ENCODE results near the gene KCNK10.
"Not testable (repeated sequence)": the region's sequence is repeated elsewhere in the genome, so short reads cannot be mapped to it uniquely, and the experiment has no call there.

KCNK10 gene

DNA sequence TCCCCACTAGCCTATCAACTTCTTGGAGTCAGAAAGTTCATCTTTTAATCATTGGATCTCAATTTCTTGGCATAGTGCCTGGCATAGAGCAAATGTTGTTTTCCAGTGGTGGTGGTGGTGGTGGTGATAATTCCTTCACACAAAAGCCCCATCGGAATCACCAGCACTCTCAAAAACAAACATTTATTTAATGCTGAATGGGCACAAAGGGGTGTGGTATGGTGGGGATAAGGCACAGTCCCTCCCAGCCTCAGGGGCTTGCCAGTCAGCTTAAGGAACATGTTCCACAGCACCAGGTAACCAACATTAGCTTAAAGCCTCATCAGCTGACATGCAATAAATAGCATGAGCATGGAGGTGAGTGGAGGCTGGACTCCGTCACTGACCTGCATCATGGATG lies 56.6 kb downstream of the KCNK10 start:
- H2AFZ ChIP-seq (ENCODE audit: low read depth, low read length): no peak overlapping the region
- H3K4me3 ChIP-seq (ENCODE audit: low read depth in 1 of 2, low read length in 2 of 2): no peak overlapping the region
- ATAC-seq (ENCODE audit: insufficient read depth, low read depth): no peak
- H4K20me1 ChIP-seq (ENCODE audit: insufficient read depth, low read length): no peaks in the 10 kb centered on the region
- no peak overlapping the region for H3K9ac ChIP-seq (ENCODE audit: low read depth, low read length)
- H3K9me3 ChIP-seq (ENCODE audit: insufficient read depth, low read length, severe bottlenecking): no peaks in the 10 kb centered on the region
- H3K27ac ChIP-seq (ENCODE audit: low read length): no peak overlapping the region
- no peak overlapping the region for H3K4me2 ChIP-seq (ENCODE audit: insufficient read depth, low read length)
- H3K36me3 ChIP-seq (ENCODE audit: insufficient read depth, low read length): no peaks in the 10 kb centered on the region
- peaks cover 4% of the 10 kb centered on the region for H3K27me3 ChIP-seq (ENCODE audit: insufficient read depth, low read length, poor library complexity)
- no peak for DNase-seq
- H3K4me1 ChIP-seq (ENCODE audit: insufficient read depth, low read length): no peaks in the 10 kb centered on the region
- H3K79me2 ChIP-seq (ENCODE audit: insufficient read depth, low read length): no peaks in the 10 kb centered on the region
- no peak for TF ChIP-seq EZH2 (IDR thresholded peaks at IDR 0.05; ENCODE audit: borderline replicate concordance, low read depth, low read length, severe bottlenecking)
- TF ChIP-seq, protein P1, sequence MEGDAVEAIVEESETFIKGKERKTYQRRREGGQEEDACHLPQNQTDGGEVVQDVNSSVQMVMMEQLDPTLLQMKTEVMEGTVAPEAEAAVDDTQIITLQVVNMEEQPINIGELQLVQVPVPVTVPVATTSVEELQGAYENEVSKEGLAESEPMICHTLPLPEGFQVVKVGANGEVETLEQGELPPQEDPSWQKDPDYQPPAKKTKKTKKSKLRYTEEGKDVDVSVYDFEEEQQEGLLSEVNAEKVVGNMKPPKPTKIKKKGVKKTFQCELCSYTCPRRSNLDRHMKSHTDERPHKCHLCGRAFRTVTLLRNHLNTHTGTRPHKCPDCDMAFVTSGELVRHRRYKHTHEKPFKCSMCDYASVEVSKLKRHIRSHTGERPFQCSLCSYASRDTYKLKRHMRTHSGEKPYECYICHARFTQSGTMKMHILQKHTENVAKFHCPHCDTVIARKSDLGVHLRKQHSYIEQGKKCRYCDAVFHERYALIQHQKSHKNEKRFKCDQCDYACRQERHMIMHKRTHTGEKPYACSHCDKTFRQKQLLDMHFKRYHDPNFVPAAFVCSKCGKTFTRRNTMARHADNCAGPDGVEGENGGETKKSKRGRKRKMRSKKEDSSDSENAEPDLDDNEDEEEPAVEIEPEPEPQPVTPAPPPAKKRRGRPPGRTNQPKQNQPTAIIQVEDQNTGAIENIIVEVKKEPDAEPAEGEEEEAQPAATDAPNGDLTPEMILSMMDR (IDR thresholded peaks at IDR 0.05; ENCODE audit: borderline replicate concordance, extremely low read depth, low read length, poor library complexity, severe bottlenecking): no peak

DNA sequence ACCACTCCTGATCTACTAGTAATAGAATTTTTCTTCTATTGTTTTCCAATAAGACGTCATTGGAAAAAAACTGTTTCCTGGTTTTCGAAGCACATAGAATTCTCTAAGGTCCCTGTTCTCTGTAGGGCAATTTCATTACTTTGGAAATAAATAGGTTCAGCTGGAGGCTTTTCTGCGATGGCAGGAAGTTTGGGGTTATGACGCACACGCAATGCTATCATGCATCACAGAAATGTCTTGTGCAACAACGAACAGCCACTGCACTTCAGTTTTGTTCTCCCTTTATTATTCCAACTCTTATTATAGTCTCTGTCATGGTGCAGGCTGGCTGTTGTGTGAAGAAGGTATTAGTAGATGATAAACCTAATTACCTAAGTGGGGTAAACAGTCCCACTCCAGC lies 59.0 kb downstream of the KCNK10 start:
- H3K4me1 ChIP-seq (ENCODE audit: insufficient read depth, low read length): no peaks in the 10 kb centered on the region
- DNase-seq (no peak), ATAC-seq (ENCODE audit: insufficient read depth, low read depth) (no peak)
- H3K36me3 ChIP-seq (ENCODE audit: insufficient read depth, low read length): no peaks in the 10 kb centered on the region
- H2AFZ ChIP-seq (ENCODE audit: low read depth, low read length): no peak overlapping the region
- no peak overlapping the region for H3K4me3 ChIP-seq (ENCODE audit: low read depth in 1 of 2, low read length in 2 of 2)
- peaks cover 8% of the 10 kb centered on the region for H3K27me3 ChIP-seq (ENCODE audit: insufficient read depth, low read length, poor library complexity)
- no peak overlapping the region for H3K9ac ChIP-seq (ENCODE audit: low read depth, low read length)
- no peak overlapping the region for H3K27ac ChIP-seq (ENCODE audit: low read length)
- no peak overlapping the region for H3K4me2 ChIP-seq (ENCODE audit: insufficient read depth, low read length)
- H3K79me2 ChIP-seq (ENCODE audit: insufficient read depth, low read length): no peaks in the 10 kb centered on the region
- TF ChIP-seq, protein P1 (IDR thresholded peaks at IDR 0.05; ENCODE audit: borderline replicate concordance, extremely low read depth, low read length, poor library complexity, severe bottlenecking): no peak
- TF ChIP-seq EZH2 (IDR thresholded peaks at IDR 0.05; ENCODE audit: borderline replicate concordance, low read depth, low read length, severe bottlenecking): no peak
- H3K9me3 ChIP-seq (ENCODE audit: insufficient read depth, low read length, severe bottlenecking): no peaks in the 10 kb centered on the region
- no peaks in the 10 kb centered on the region for H4K20me1 ChIP-seq (ENCODE audit: insufficient read depth, low read length)

DNA sequence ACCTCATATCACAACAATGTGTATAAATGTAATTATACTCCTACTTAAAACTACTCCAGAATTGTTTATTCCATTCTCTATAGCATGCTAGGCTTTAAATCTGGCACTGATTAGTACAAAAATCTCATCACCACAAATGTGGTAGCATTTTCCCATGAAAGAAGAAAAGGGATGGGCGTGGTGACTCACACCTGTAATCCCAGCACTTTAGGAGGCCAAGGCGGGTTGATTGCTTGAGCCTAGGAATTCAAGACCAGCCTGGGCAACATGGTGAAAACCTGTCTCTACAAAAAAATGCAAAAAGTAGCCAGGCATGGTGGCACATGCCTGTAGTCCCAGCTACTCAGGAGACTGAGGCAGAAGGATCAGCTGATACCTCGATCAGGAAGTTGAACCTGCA lies 61.8 kb downstream of the KCNK10 start:
- H3K79me2 ChIP-seq (ENCODE audit: insufficient read depth, low read length); DNase-seq; H3K9me3 ChIP-seq (ENCODE audit: insufficient read depth, low read length, severe bottlenecking); ATAC-seq (ENCODE audit: insufficient read depth, low read depth); H4K20me1 ChIP-seq (ENCODE audit: insufficient read depth, low read length); H2AFZ ChIP-seq (ENCODE audit: low read depth, low read length); H3K4me2 ChIP-seq (ENCODE audit: insufficient read depth, low read length); H3K27me3 ChIP-seq (ENCODE audit: insufficient read depth, low read length, poor library complexity); H3K27ac ChIP-seq (ENCODE audit: low read length); H3K4me1 ChIP-seq (ENCODE audit: insufficient read depth, low read length); H3K9ac ChIP-seq (ENCODE audit: low read depth, low read length); H3K4me3 ChIP-seq (ENCODE audit: low read depth in 1 of 2, low read length in 2 of 2); H3K36me3 ChIP-seq (ENCODE audit: insufficient read depth, low read length): not testable (repeated sequence)

DNA sequence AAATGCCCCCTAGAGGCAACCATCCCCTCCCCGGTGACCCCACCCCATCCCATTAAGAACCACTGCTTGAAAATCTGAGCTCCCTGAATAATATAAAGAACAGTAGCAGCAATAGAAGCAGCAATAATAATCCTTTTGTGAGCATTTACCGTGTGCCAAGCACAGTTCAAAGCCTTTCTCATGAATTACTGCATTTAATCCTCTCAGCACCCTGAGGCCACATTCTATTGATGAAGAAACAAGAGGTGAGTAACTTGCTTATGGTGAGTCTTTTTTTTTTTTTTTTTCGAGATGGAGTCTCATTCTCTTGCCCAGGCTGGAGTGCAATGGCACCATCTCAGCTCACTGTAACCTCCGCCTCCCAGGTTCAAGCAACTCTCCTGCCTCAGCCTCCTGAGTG lies 65.0 kb downstream of the KCNK10 start:
- Histone ChIP-seq H3K9me3 (ENCODE audit: insufficient read depth, low read length, severe bottlenecking) (no peaks in the 10 kb centered on the region), H3K27ac (ENCODE audit: low read length) (no peak overlapping the region), H3K36me3 (ENCODE audit: insufficient read depth, low read length) (no peaks in the 10 kb centered on the region), H2AFZ (ENCODE audit: low read depth, low read length) (no peak overlapping the region), H3K9ac (ENCODE audit: low read depth, low read length) (no peak overlapping the region), H3K4me2 (ENCODE audit: insufficient read depth, low read length) (no peak overlapping the region), H3K79me2 (ENCODE audit: insufficient read depth, low read length) (no peaks in the 10 kb centered on the region), H3K4me3 (ENCODE audit: low read depth in 1 of 2, low read length in 2 of 2) (no peak overlapping the region), H3K4me1 (ENCODE audit: insufficient read depth, low read length) (no peaks in the 10 kb centered on the region), H3K27me3 (ENCODE audit: insufficient read depth, low read length, poor library complexity) (peaks cover 8% of the 10 kb centered on the region), H4K20me1 (ENCODE audit: insufficient read depth, low read length) (no peaks in the 10 kb centered on the region)
- no peak for ATAC-seq (ENCODE audit: insufficient read depth, low read depth)
- TF ChIP-seq, protein P1 (IDR thresholded peaks at IDR 0.05; ENCODE audit: borderline replicate concordance, extremely low read depth, low read length, poor library complexity, severe bottlenecking): no peak
- no peak for TF ChIP-seq EZH2 (IDR thresholded peaks at IDR 0.05; ENCODE audit: borderline replicate concordance, low read depth, low read length, severe bottlenecking)
- DNase-seq: no peak

Data from DND-41 (cell line).